Measurements from ENCODE around the gene FER1L5. TPM values are rescaled to one million over a fixed set of nuclear protein-coding genes. Genes with fewer than 3 reads are reported as not detected.
A peak's percentile ranks its signal among the peaks of the same experiment; 100 is the strongest.

FER1L5 gene
- total and polyA plus RNA-seq, 8 donors, result 0.29 to 1.1 (median 0.79) TPM

GRCh38 chr2:96689431-96689991, 46.9 kb downstream of the FER1L5 start:
- Histone ChIP-seq H3K27me3 (no peaks in the 10 kb centered on the region), H3K4me3 (no peak overlapping the region), H3K36me3 (no peaks in the 10 kb centered on the region), H3K9me3 (no peaks in the 10 kb centered on the region), H3K27ac (no peak overlapping the region), H3K4me1 (peaks cover 0 to 13% of the 10 kb centered on the region in 2 donors)
- intact Hi-C loops (cut with DNase I), result no loop called here
- DNase-seq, result no peak
- TF ChIP-seq, protein P1, sequence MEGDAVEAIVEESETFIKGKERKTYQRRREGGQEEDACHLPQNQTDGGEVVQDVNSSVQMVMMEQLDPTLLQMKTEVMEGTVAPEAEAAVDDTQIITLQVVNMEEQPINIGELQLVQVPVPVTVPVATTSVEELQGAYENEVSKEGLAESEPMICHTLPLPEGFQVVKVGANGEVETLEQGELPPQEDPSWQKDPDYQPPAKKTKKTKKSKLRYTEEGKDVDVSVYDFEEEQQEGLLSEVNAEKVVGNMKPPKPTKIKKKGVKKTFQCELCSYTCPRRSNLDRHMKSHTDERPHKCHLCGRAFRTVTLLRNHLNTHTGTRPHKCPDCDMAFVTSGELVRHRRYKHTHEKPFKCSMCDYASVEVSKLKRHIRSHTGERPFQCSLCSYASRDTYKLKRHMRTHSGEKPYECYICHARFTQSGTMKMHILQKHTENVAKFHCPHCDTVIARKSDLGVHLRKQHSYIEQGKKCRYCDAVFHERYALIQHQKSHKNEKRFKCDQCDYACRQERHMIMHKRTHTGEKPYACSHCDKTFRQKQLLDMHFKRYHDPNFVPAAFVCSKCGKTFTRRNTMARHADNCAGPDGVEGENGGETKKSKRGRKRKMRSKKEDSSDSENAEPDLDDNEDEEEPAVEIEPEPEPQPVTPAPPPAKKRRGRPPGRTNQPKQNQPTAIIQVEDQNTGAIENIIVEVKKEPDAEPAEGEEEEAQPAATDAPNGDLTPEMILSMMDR (IDR thresholded peaks at IDR 0.05), result no peak
- no peak for ATAC-seq

GRCh38 chr2:96690306-96691021, 47.9 kb downstream of the FER1L5 start:
- Histone ChIP-seq H3K4me1 (peaks cover 0 to 5% of the 10 kb centered on the region in 2 donors), H3K27me3 (no peaks in the 10 kb centered on the region), H3K27ac (no peak overlapping the region), H3K36me3 (no peaks in the 10 kb centered on the region), H3K4me3 (no peak overlapping the region), H3K9me3 (no peaks in the 10 kb centered on the region)
- DNase-seq (no peak), ATAC-seq (no peak)
- TF ChIP-seq, protein P1 (IDR thresholded peaks at IDR 0.05), result no peak
- intact Hi-C loops (cut with DNase I), result no loop called here

DNA sequence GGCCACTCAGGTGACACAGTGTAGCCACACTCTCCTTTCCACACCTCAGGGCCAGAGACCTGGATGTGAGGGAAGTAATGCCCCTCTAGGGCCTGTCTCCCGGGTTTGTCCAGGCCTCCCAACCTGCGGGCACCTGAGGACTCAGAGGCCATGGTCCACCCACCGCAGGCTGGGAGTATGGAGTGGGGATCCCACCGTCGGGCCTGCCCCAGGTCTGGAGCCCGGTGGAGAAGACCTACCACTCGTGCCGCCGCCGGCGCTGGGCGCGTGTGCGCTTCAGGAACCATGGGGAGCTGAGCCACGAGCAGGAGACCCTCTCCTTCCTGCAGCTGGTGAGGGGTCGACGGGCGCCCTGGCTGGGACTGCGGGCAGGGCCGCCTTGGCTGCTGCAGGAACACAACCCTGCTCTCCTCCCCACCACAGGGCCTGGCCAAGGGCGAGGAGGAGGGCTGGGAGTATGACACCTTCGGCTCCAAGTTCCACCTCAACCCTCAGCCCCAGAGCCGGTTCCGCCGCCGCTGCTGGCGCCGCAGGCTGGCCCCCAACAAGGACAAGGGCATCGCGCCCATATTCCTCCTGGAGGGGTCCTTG, 48.6 kb downstream of the FER1L5 start:
- Histone ChIP-seq H3K4me3 (no peak overlapping the region), H3K4me1 (no peaks in the 10 kb centered on the region), H3K27ac (no peak overlapping the region), H3K36me3 (no peaks in the 10 kb centered on the region), H3K27me3 (no peaks in the 10 kb centered on the region), H3K9me3 (no peaks in the 10 kb centered on the region)
- ATAC-seq, result no peak
- intact Hi-C loops (cut with DNase I), result no loop called here
- no peak for DNase-seq
- TF ChIP-seq, protein P1 (IDR thresholded peaks at IDR 0.05), result no peak

GRCh38 chr2:96692094-96692971, 49.8 kb downstream of the FER1L5 start:
- H3K36me3 ChIP-seq, result no peaks in the 10 kb centered on the region
- H3K4me3 ChIP-seq, result no peak overlapping the region
- H3K4me1 ChIP-seq, result no peaks in the 10 kb centered on the region
- intact Hi-C loops (cut with DNase I), result no loop called here
- no peaks in the 10 kb centered on the region for H3K27me3 ChIP-seq
- TF ChIP-seq, protein P1 (IDR thresholded peaks at IDR 0.05), result no peak
- no peaks in the 10 kb centered on the region for H3K9me3 ChIP-seq
- peak in 1 of 4 donors; percentile 82 for DNase-seq
- H3K27ac ChIP-seq, result peak overlapping the region in 1 of 2 donors; percentile 48
- ATAC-seq, result peak; percentile 88
